GM12872 (cell line): ENCODE measurements around the gene S1PR4.

Experiments
- CTCF ChIP-seq: IDR thresholded peaks from 3 replicates; pipeline ENCODE4 v1.5.1; 2011; ENCODE audit warnings: low read depth, mild to moderate bottlenecking, low read length, moderate library complexity; ENCODE audit not compliant: insufficient read depth

The S1PR4 gene

DNA sequence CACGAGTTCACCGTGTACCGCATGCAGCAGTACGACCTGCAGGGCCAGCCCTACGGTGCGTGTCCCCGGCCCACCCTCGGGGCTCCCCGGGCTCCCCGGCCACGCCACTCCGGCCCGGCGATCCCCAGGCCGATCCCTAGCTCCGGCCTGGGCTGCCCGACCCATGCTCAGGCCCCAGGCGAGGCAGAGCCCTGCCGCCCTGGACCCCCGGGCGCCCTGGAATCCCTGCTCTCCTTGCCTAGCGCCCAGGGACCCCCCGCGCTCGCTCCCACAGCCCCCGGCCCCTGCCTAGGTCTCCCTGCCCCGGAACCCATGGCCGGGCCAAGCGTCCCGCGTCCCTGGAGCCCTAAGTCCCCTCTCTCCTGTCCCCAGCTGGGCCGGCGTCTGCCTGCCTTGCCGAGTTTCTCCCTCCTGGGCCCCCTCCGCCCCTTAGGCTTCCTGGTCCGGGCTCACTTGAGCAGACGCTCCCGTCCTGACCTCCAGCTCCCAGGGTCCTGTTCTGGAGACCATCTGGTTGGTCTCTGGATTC, 7.7 kb downstream of the S1PR4 start:
- TF ChIP-seq CTCF: no peak

- TF ChIP-seq CTCF: no peak
Observed at GRCh38 chr19:3186891-3187661, 8.5 kb downstream of the S1PR4 start.

DNA sequence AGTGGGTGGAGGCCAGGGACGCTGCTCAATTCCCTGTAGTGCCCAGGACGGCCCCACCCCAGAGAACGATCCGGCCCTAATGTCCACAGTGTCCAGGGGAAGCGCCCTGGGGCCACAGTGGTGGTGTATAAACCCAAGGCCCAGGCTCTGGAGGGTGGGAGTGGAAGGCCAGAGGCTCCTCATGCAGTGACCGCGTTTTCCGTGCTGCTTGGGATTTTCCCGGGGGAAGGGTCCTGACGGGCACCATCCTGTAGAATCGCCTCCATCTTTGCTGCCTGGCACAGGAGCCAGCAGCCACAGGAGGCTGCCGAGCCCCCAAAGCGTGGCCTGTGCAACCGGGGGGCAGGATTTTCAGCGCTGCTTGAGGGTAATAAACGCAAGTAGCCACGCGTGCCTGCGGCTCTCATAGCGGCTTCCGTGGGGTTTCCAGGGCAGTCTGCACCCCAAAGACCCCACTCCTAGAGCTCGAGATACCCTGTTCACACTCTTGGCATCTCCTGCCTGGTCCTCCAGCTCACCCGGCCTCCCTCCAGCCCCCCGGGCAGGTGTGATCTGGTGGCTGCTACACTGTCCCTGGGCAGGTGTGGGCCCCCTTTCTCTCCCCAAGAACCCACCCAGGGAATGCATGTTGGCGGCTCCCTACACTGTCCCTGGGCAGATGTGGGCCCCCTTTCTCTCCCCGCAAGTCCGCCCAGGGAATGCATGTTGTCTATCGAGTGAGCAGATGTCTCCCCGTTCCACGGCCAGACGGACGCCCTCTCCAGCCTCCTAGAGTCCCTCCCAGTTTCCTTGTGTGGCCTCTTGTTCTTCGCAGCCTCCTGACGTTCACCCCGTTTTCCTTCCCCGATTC, 9.3 kb downstream of the S1PR4 start:
- TF ChIP-seq CTCF: no peak

- no peak for TF ChIP-seq CTCF
Observed at GRCh38 chr19:3188627-3189596, 10.3 kb downstream of the S1PR4 start.

DNA sequence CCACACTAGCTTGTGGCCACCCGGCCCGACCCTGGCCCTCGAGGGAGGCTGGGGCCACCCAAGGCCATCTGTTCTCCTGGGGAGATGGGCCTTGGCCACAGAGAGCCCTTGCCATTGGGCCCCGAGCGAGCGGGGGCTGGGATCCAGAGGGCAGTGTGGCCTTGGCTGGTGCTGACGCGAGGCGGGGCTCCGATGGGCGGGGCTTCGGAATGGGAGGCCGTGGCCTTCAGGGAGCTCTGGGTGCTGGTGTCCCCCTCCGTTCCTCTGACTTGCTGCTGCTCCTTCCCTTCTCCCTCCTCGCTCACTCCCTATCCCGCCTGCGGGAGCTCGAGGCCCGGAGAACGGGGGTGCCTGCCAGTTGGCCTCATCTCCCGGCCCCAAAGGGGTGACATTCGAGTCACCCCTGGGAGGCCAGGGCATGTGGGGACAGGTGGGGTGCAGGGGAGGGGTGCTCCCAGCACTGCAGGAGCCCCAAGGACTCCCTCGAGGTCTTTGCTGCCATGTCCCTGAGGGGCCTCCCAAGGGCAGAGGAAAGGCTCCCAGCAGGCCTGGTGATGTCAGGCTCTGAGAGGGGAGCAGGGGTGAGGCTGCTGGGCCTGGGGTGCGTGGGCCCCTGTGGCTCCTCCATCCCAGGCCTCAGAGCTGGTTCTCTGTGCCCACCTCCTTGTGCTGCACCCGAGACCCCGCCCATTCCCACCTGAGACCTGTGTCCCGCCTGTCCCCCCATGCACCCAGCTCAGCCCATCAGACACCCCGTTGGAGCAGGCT, 11.3 kb downstream of the S1PR4 start:
- no peak for TF ChIP-seq CTCF

DNA sequence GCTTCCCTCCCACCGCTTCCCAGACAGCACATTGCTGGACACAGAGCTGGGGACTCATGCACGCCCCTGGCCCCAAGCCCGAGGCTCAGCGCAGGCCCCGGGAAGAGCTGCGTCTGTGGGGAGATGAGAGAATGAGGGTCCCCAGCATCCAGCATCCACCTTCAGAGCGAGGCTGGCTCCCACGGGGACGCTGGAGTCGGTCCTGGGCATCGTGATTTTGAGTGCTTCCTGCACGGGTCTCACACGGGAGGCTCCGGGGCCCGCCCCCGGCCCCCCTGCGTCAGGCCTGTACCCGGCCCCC, 11.9 kb downstream of the S1PR4 start:
- no peak for TF ChIP-seq CTCF
